ENCODE results near the gene CEACAM7. TPM values are rescaled to one million over a fixed set of nuclear protein-coding genes. Genes with fewer than 3 reads are reported as not detected.

Gene CEACAM7
- 1 to 10 TPM in 1 of 4 donors, not detected in 3; 1.3 TPM for total RNA-seq

DNA sequence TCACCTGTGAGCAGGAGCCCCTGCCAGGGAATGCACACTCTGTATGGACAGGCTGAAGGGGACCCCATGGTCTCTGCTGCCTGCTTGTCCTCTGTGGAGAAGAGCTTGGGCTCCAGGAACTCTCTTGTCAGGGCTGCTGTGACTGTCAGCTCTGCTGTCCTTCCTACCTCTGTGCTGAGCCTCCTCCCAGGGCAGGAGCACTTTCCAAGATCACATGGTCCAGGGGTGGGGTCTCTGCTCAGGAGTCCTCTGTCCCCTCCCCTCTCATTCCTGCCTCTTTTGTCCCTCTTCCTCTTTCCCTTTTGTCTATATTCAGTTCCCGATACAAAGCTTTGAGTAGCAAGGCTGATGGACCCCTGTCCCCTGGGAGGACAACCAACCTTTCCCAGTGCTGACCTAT, at the start of gene CEACAM7:
Gene CEACAM7 (minus strand): TSS at position 173 of the 400 bp plus-strand sequence. CDS start 105 bp downstream, at position 68.
- TF ChIP-seq, protein P1, sequence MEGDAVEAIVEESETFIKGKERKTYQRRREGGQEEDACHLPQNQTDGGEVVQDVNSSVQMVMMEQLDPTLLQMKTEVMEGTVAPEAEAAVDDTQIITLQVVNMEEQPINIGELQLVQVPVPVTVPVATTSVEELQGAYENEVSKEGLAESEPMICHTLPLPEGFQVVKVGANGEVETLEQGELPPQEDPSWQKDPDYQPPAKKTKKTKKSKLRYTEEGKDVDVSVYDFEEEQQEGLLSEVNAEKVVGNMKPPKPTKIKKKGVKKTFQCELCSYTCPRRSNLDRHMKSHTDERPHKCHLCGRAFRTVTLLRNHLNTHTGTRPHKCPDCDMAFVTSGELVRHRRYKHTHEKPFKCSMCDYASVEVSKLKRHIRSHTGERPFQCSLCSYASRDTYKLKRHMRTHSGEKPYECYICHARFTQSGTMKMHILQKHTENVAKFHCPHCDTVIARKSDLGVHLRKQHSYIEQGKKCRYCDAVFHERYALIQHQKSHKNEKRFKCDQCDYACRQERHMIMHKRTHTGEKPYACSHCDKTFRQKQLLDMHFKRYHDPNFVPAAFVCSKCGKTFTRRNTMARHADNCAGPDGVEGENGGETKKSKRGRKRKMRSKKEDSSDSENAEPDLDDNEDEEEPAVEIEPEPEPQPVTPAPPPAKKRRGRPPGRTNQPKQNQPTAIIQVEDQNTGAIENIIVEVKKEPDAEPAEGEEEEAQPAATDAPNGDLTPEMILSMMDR (IDR thresholded peaks at IDR 0.05; ENCODE audit: low read depth), result no peak

DNA sequence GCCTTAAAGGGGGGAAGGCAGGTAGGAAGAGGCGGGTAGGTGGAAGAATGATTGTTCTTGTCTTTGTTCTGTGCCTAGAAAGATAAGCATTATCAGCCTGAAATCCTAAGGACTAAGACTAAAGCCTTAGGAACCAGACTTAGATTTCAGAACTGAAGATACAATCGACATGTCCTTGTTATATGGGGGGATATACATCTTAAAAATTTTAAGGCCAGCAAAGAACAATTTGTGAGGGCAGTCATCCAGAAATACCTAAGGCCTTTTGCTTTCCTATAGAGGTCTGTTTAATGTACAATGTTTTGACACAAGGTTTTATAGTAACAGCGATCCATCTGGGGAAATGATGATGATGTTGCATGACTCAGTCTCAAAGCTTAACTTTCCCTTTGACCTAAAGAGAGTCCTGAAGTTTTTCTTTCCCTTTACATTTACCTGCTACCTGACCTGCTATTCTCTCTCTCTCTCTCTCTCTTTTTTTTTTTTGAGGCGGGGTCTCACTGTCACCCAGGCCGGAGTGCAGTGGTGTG, 47.1 kb upstream of the CEACAM7 start:
- TF ChIP-seq, protein P1 (IDR thresholded peaks at IDR 0.05; ENCODE audit: low read depth), result no peak

DNA sequence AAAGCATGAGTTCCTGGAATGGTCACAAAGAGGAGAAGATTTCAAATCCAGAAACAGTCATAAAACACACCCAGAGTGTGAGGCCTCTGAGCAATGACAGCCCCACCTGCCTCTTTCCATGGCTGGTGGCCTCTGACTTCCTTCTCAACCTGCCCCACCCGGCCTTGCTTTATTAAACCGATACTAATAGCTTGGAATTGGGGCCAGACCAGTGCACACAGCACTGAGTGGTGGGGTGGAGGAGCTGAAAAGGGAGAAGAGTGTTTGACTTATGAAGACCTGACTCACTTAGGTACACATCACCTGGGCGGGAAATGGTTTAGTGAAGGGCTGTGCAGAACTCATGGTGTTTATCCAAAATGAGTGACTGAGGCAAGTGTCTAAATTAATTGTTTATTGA, 46.5 kb upstream of the CEACAM7 start:
- TF ChIP-seq, protein P1 (IDR thresholded peaks at IDR 0.05; ENCODE audit: low read depth), result no peak

DNA sequence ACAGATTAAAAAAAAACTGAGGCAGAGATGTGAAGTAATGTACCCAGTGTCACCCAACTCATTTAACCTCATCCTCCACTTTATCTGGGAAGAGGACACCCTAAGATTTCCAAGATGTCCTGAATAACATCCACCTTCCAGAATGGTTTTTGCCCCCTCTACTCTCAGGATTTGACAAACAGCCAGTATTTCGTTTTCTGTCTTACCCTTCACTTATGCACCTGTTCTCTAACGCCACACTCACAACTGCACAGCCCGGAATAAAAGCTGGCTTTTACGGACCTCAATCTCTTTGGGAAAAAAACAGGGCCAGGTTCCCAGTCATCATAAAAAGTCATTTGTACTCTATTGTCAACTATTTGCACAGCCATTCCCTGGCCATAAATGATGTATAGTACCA, 46.1 kb upstream of the CEACAM7 start:
- TF ChIP-seq, protein P1 (IDR thresholded peaks at IDR 0.05; ENCODE audit: low read depth), result no peak

DNA sequence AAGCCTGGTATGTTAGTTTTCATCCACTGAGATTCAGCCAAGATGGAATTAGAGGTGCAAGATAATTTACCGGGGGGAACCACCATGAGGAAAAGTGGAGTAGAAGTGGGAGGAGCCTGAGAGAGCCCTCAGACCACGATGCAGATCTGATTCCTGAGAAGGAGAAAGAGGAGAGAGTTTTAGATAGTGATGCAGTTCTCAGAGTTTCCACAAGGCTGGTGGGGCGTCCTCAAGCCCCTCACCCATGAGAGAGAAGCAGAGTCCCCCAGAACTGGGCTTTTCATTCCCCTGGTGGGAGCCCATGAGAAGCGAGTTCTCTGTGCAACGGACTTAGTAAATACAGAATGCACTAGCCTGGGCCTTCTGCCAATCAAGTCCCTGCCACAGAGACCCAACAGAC, 38.4 kb upstream of the CEACAM7 start:
- TF ChIP-seq, protein P1 (IDR thresholded peaks at IDR 0.05; ENCODE audit: low read depth), result no peak

DNA sequence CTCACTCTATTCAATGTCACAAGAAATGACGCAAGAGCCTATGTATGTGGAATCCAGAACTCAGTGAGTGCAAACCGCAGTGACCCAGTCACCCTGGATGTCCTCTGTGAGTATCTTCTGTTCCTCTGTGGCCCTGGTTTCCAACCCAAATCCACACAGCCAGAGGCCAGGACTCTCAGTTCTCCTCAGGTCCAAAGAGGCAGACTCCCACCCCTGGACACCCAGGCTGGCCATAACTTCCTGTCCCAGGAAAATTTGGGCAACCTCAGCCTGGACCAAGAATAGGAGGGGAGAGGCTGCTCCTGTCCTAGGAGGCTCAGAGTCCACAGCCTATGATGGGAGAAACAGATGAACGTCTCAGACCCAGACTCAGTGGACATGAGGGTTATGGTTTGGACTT, 32.0 kb upstream of the CEACAM7 start:
- TF ChIP-seq, protein P1 (IDR thresholded peaks at IDR 0.05; ENCODE audit: low read depth), result no peak

DNA sequence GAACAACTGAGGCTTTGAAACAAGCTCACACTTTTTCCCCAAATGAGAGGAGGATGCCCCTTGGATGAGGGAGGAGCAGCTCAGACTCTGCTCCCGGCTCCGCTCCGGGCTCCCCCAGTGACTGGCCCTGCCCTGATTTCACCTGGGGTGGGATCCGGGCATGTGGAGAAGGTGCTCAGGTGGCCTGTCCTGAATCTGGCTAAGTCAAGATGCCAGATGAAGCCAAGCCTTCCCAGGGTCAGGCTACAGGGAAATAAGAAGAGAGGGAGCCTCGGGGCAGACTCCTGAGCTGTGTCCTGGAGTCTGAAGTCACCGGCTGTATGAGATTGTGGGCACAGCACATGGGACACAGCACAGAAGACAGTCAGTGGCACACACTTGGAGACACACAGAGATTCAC, 30.7 kb upstream of the CEACAM7 start:
- TF ChIP-seq, protein P1 (IDR thresholded peaks at IDR 0.05; ENCODE audit: low read depth), result no peak
